Astrocyte (in vitro differentiated cells and primary cell): ENCODE data around the gene GADD45B. TPM values are rescaled to one million over a fixed set of nuclear protein-coding genes. Genes with fewer than 3 reads are reported as not detected.

Experiments
- DNase-seq: peaks from one replicate; pipeline ENCODE4 v3.0.0-alpha.2; 2010; ENCODE audit warnings: low read depth
- FAIRE-seq: peaks from 2 replicates; lab custom pipeline; 2011; peaks lifted over from hg19 to GRCh38; lab: Jason Lieb, UNC
- H2AFZ ChIP-seq: 2 replicates; pipeline ENCODE4 v1.6.0; 2012; ENCODE audit warnings: low read depth, low read length, inconsistent platforms
- H3K27ac ChIP-seq: 2 replicates; pipeline ENCODE4 v1.5.1; 2011; ENCODE audit warnings: low read depth, low read length, inconsistent platforms
- H3K27me3 ChIP-seq: 2 replicates; pipeline ENCODE4 v1.6.0; 2011; ENCODE audit warnings: low read length, inconsistent platforms; ENCODE audit not compliant: insufficient read depth
- H3K36me3 ChIP-seq: 2 replicates; pipeline ENCODE4 v1.5.1; 2011; ENCODE audit warnings: low read length, inconsistent platforms; ENCODE audit not compliant: insufficient read depth
- H3K4me1 ChIP-seq: 2 replicates; pipeline ENCODE4 v1.5.1; 2011; ENCODE audit warnings: low read length, inconsistent platforms; ENCODE audit not compliant: insufficient read depth
- H3K4me2 ChIP-seq: 2 replicates; pipeline ENCODE4 v1.6.0; 2012; ENCODE audit warnings: low read length, inconsistent platforms
- H3K4me3 ChIP-seq: 2 replicates; pipeline ENCODE4 v1.5.1; 2011; ENCODE audit warnings: low read depth, mild to moderate bottlenecking, low read length, inconsistent platforms; ENCODE audit not compliant: insufficient read depth
- H3K79me2 ChIP-seq: 2 replicates; pipeline ENCODE4 v1.6.0; 2012; ENCODE audit warnings: mild to moderate bottlenecking, low read length, inconsistent platforms; ENCODE audit not compliant: insufficient read depth
- H3K9ac ChIP-seq: 2 replicates; pipeline ENCODE4 v1.6.0; 2012; ENCODE audit warnings: mild to moderate bottlenecking, low read length, inconsistent platforms
- H3K9me3 ChIP-seq: 2 replicates; pipeline ENCODE4 v1.5.1; 2012; ENCODE audit warnings: low read depth, mild to moderate bottlenecking, low read length, inconsistent platforms; ENCODE audit not compliant: insufficient read depth
- H4K20me1 ChIP-seq: 2 replicates; pipeline ENCODE4 v1.6.0; 2012; ENCODE audit warnings: low read length, inconsistent platforms; ENCODE audit not compliant: insufficient read depth
- H3K27ac Mint-ChIP-seq: one replicate; pipeline ENCODE4 v1.8.0; 2021; ENCODE audit warnings: mild to moderate bottlenecking, mixed read lengths; ENCODE audit not compliant: unreplicated experiment
- H3K27me3 Mint-ChIP-seq: one replicate; pipeline ENCODE4 v1.8.0; 2021; ENCODE audit warnings: low read depth, mixed read lengths; ENCODE audit not compliant: unreplicated experiment
- H3K36me3 Mint-ChIP-seq: one replicate; pipeline ENCODE4 v1.8.0; 2021; ENCODE audit warnings: low read depth, mixed read lengths; ENCODE audit not compliant: unreplicated experiment
- H3K4me1 Mint-ChIP-seq: one replicate; pipeline ENCODE4 v1.8.0; 2021; ENCODE audit warnings: low read depth, mixed read lengths; ENCODE audit not compliant: unreplicated experiment
- H3K4me3 Mint-ChIP-seq: one replicate; pipeline ENCODE4 v1.8.0; 2021; ENCODE audit warnings: mild to moderate bottlenecking, moderate library complexity, mixed read lengths; ENCODE audit not compliant: unreplicated experiment
- H3K9me3 Mint-ChIP-seq: one replicate; pipeline ENCODE4 v1.8.0; 2021; ENCODE audit warnings: mild to moderate bottlenecking, mixed read lengths; ENCODE audit not compliant: unreplicated experiment
- EZH2 ChIP-seq: IDR thresholded peaks from 2 replicates; pipeline ENCODE4 v1.6.1; 2012; ENCODE audit warnings: mild to moderate bottlenecking, low read length, inconsistent platforms; ENCODE audit not compliant: insufficient read depth
- total RNA-seq: library from RNA; stranded (reverse); gene quantifications from 2 replicates; pipeline ENCODE4 v1.2.1, GENCODE V29; 2021
- TF ChIP-seq, protein P1 (sequence below): IDR thresholded peaks from 2 replicates; pipeline ENCODE4 v1.5.1; 2011; ENCODE audit warnings: low read depth, mild to moderate bottlenecking, inconsistent platforms, low read length, moderate library complexity; ENCODE audit not compliant: insufficient read depth

The GADD45B gene
- total RNA-seq, 1 donor from 2014 or later, result 161 TPM

DNA sequence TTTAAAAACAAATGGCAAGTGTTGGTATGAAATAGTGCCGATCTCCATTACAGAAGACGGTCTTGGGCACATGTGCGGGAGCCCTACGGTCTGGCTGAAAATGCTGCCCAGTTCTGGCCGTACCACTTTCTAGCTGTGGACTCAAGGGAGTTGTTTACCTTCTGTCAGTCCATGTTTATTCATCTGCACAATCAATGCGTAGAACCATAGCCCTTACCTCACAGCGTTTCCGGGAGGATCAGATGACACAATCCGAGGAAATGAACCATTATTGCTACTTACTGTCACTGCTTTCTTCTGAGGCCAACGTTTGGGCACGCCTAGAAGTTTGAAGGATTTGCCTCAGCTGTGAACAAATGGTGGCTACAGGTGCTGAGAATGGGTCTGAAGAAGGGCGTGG lies 31.2 kb downstream of the GADD45B start:
- H3K27me3 ChIP-seq, result no peaks in the 10 kb centered on the region
- peak overlapping the region; percentile 12 for H3K4me2 ChIP-seq
- peaks cover 18% of the 10 kb centered on the region for H3K4me1 ChIP-seq
- H3K36me3 ChIP-seq, result no peaks in the 10 kb centered on the region
- no peaks in the 10 kb centered on the region for H4K20me1 ChIP-seq
- no peaks in the 10 kb centered on the region for H3K36me3 Mint-ChIP-seq
- H3K9me3 Mint-ChIP-seq, result peaks cover 4% of the 10 kb centered on the region
- no peak overlapping the region for H3K4me3 ChIP-seq
- no peak overlapping the region for H3K9ac ChIP-seq
- FAIRE-seq, result no peak
- H3K27ac ChIP-seq, result no peak overlapping the region
- no peaks in the 10 kb centered on the region for H3K9me3 ChIP-seq
- peaks cover 2% of the 10 kb centered on the region for H3K27me3 Mint-ChIP-seq
- no peak for TF ChIP-seq EZH2
- TF ChIP-seq, protein P1, sequence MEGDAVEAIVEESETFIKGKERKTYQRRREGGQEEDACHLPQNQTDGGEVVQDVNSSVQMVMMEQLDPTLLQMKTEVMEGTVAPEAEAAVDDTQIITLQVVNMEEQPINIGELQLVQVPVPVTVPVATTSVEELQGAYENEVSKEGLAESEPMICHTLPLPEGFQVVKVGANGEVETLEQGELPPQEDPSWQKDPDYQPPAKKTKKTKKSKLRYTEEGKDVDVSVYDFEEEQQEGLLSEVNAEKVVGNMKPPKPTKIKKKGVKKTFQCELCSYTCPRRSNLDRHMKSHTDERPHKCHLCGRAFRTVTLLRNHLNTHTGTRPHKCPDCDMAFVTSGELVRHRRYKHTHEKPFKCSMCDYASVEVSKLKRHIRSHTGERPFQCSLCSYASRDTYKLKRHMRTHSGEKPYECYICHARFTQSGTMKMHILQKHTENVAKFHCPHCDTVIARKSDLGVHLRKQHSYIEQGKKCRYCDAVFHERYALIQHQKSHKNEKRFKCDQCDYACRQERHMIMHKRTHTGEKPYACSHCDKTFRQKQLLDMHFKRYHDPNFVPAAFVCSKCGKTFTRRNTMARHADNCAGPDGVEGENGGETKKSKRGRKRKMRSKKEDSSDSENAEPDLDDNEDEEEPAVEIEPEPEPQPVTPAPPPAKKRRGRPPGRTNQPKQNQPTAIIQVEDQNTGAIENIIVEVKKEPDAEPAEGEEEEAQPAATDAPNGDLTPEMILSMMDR, result no peak
- H3K27ac Mint-ChIP-seq, result no peak overlapping the region
- no peaks in the 10 kb centered on the region for H3K79me2 ChIP-seq
- H2AFZ ChIP-seq, result peak overlapping the region; percentile 51
- DNase-seq, result peak; percentile 41
- H3K4me3 Mint-ChIP-seq, result no peak overlapping the region
- peaks cover 15% of the 10 kb centered on the region for H3K4me1 Mint-ChIP-seq

- H3K36me3 Mint-ChIP-seq, result no peaks in the 10 kb centered on the region
- DNase-seq, result no peak
These were observed 33.2 kb downstream of the GADD45B start for GRCh38 chr19:2509096-2509495.

GRCh38 chr19:2511570-2511969 lies 35.6 kb downstream of the GADD45B start:
- H4K20me1 ChIP-seq, result no peaks in the 10 kb centered on the region
- TF ChIP-seq, protein P1, result no peak
- no peak for TF ChIP-seq EZH2
- no peak for FAIRE-seq
- H3K4me2 ChIP-seq, result no peak overlapping the region
- Mint-ChIP-seq H3K4me1 (peaks cover 3% of the 10 kb centered on the region), H3K4me3 (no peak overlapping the region), H3K27me3 (peaks cover 2% of the 10 kb centered on the region), H3K27ac (no peak overlapping the region), H3K36me3 (no peaks in the 10 kb centered on the region), H3K9me3 (peaks cover 5% of the 10 kb centered on the region)
- H3K4me3 ChIP-seq, result no peak overlapping the region
- no peak overlapping the region for H3K9ac ChIP-seq
- no peak overlapping the region for H2AFZ ChIP-seq
- no peak for DNase-seq
- H3K27me3 ChIP-seq, result no peaks in the 10 kb centered on the region
- no peaks in the 10 kb centered on the region for H3K79me2 ChIP-seq
- no peak overlapping the region for H3K27ac ChIP-seq
- no peaks in the 10 kb centered on the region for H3K9me3 ChIP-seq
- no peaks in the 10 kb centered on the region for H3K36me3 ChIP-seq
- peaks cover 4% of the 10 kb centered on the region for H3K4me1 ChIP-seq

More at GRCh38 chr19:2509096-2509495, 33.2 kb downstream of the GADD45B start:
- Histone ChIP-seq H4K20me1 (no peaks in the 10 kb centered on the region), H3K4me1 (peaks cover 6% of the 10 kb centered on the region), H3K9me3 (no peaks in the 10 kb centered on the region), H3K79me2 (no peaks in the 10 kb centered on the region), H3K4me3 (no peak overlapping the region), H3K4me2 (no peak overlapping the region), H3K9ac (no peak overlapping the region), H3K27ac (no peak overlapping the region), H3K27me3 (no peaks in the 10 kb centered on the region), H2AFZ (no peak overlapping the region), H3K36me3 (no peaks in the 10 kb centered on the region)
- Mint-ChIP-seq H3K4me3 (no peak overlapping the region), H3K4me1 (peaks cover 4% of the 10 kb centered on the region), H3K27me3 (peaks cover 2% of the 10 kb centered on the region), H3K27ac (no peak overlapping the region), H3K9me3 (peaks cover 4% of the 10 kb centered on the region)
- TF ChIP-seq EZH2, result no peak
- TF ChIP-seq, protein P1, result no peak
- FAIRE-seq, result no peak
